Activated CD4-positive, alpha-beta memory T cell treated with anti-CD3 and anti-CD28 coated beads for 36 hours (primary cell): Measurements from ENCODE around the gene JAML. TPM values are rescaled to one million over a fixed set of nuclear protein-coding genes. Genes with fewer than 3 reads are reported as not detected.

Experiments
- CTCF ChIA-PET: fragments of 350-600 bp; sonication (Branson Sonifier 250); formaldehyde crosslinking; loops from one replicate; lab custom pipeline; 2021; ENCODE audit warnings: antibody characterized with exemption, inconsistent platforms; lab: Charles Lee
- POLR2A ChIA-PET: fragments of 350-600 bp; sonication (Branson Sonifier 250); formaldehyde crosslinking; loops from one replicate; lab custom pipeline; 2021; ENCODE audit warnings: antibody characterized with exemption; lab: Charles Lee
- DNase-seq: peaks from one replicate; pipeline ENCODE4 v3.0.0-alpha.2; 2020
- H3K27ac Mint-ChIP-seq: one replicate; pipeline ENCODE4 v1.8.0; 2021; ENCODE audit warnings: mixed read lengths
- H3K27me3 Mint-ChIP-seq: one replicate; pipeline ENCODE4 v1.8.0; 2021; ENCODE audit warnings: mixed read lengths
- H3K36me3 Mint-ChIP-seq: one replicate; pipeline ENCODE4 v1.8.0; 2021; ENCODE audit warnings: mixed read lengths
- H3K4me1 Mint-ChIP-seq: one replicate; pipeline ENCODE4 v1.8.0; 2021; ENCODE audit warnings: low read depth, mixed read lengths
- H3K4me3 Mint-ChIP-seq: one replicate; pipeline ENCODE4 v1.8.0; 2021; ENCODE audit warnings: mild to moderate bottlenecking, mixed read lengths
- H3K9me3 Mint-ChIP-seq: one replicate; pipeline ENCODE4 v1.8.0; 2021; ENCODE audit warnings: mixed read lengths
- intact Hi-C: fragments of 100-400 bp; cut with micrococcal nuclease; formaldehyde crosslinking; loops from one replicate; pipeline ENCODE4 v1.15.1; 2023
- total RNA-seq, 2 experiments: library from RNA; stranded (reverse); gene quantifications; one replicate each; pipeline ENCODE4 v1.2.3, GENCODE V29; 2021

The JAML gene
- total RNA-seq = 100 to 1,000 TPM; 155 to 163 TPM

GRCh38 chr11:118224511-118225188 is at the start of gene JAML:
TSS of gene JAML (minus strand) at chr11:118225011. CDS start at chr11:118214866, 10,145 bp downstream.
- peak within 1 kb of the TSS; percentile 82 for H3K4me3 Mint-ChIP-seq

GRCh38 chr11:118274186-118274585 is 49.4 kb upstream of the JAML start:
- Mint-ChIP-seq H3K36me3 (no peaks in the 10 kb centered on the region), H3K9me3 (no peaks in the 10 kb centered on the region), H3K4me1 (peaks cover 26% of the 10 kb centered on the region), H3K27me3 (no peaks in the 10 kb centered on the region), H3K4me3 (no peak overlapping the region), H3K27ac (no peak overlapping the region)
- ChIA-PET POLR2A (no interaction called here), CTCF (no interaction called here)
- intact Hi-C loops = no loop called here
- DNase-seq = no peak

More at GRCh38 chr11:118224511-118225188, at the start of gene JAML:
- peaks cover 83% of the 10 kb centered on the region for H3K36me3 Mint-ChIP-seq
- peak; percentile 84 for DNase-seq
- peaks cover 80% of the 10 kb centered on the region for H3K4me1 Mint-ChIP-seq
- intact Hi-C loops = loop anchor here (1.0 kb wide), 4 partner anchors 7 to 27 kb away; no protein-coding TSS in a partner anchor
- CTCF ChIA-PET = interaction anchor here (0.6 to 1.8 kb wide), 11 partner anchors 8 to 118 kb away, joined by 3 to 12 read pairs (median 6); partner anchors contain the start of genes CD3D and MPZL3
- H3K27ac Mint-ChIP-seq = peak within 1 kb of the TSS; percentile 97
- H3K27me3 Mint-ChIP-seq = no peaks in the 10 kb centered on the region
- H3K9me3 Mint-ChIP-seq = peaks cover 7% of the 10 kb centered on the region
- POLR2A ChIA-PET = interaction anchor here (0.8 to 4.6 kb wide), 15 partner anchors 8 to 214 kb away, joined by 3 to 97 read pairs (median 9); partner anchors contain the start of genes CD3D, CD3E and MPZL3

DNA sequence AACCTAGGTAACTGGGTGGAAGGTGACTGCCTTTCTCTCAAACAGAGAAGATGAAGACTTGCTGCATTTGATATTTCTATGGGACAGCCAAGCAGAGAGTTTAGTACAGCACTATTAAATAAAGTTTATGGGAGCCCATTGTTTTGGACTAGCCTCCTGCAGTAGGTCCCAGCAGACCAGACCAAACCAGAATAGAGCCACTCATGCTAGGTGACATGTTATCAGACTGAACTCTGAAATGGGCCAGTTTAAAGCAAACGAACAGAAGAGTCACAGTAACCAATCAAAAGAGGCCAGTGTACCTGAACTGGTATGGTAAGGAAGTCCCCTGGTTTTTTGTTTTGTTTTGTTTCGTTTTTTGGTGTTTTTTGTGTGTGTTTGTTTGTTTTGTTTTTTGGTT is 47.2 kb upstream of the JAML start:
- POLR2A ChIA-PET = no interaction called here
- H3K9me3 Mint-ChIP-seq = no peaks in the 10 kb centered on the region

GRCh38 chr11:118267486-118267885 is 42.7 kb upstream of the JAML start:
- CTCF ChIA-PET = interaction anchor here (0.9 to 1.3 kb wide), 3 partner anchors 8 to 69 kb away, joined by 4 to 5 read pairs (median 4); no protein-coding TSS in a partner anchor
- Mint-ChIP-seq H3K9me3 (no peaks in the 10 kb centered on the region), H3K27ac (no peak overlapping the region), H3K4me1 (peaks cover 22% of the 10 kb centered on the region), H3K27me3 (no peaks in the 10 kb centered on the region), H3K4me3 (no peak overlapping the region), H3K36me3 (peaks cover 3% of the 10 kb centered on the region)
- intact Hi-C loops = no loop called here
- no peak for DNase-seq
- POLR2A ChIA-PET = no interaction called here

More for the DNA sequence above, 47.2 kb upstream of the JAML start:
- intact Hi-C loops = no loop called here
- Mint-ChIP-seq H3K4me1 (peaks cover 21% of the 10 kb centered on the region), H3K27me3 (no peaks in the 10 kb centered on the region), H3K4me3 (no peak overlapping the region), H3K36me3 (no peaks in the 10 kb centered on the region), H3K27ac (no peak overlapping the region)
- DNase-seq = no peak
- CTCF ChIA-PET = no interaction called here

DNA sequence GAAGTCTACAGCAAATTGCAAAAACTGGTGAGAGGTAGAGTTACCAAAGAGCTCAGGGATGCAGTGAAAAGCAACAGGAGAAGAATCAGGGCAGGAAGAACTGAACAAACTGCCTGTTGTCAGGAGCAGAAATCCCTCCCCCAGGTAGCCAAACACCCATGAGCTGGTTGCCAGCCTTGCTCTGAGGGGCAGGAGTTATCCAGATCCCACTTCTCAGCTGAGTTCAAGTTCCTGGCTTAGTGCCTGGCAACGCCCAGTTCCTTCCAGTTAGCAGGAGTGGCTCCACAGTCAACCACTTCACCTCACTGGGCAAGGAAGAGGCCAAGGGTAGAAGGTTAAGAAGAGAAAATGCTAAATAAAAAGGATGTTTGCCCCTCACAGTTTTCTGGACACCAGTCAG is 41.1 kb upstream of the JAML start:
- POLR2A ChIA-PET = no interaction called here
- Mint-ChIP-seq H3K9me3 (no peaks in the 10 kb centered on the region), H3K36me3 (peaks cover 11% of the 10 kb centered on the region), H3K4me3 (no peak overlapping the region), H3K4me1 (peaks cover 33% of the 10 kb centered on the region), H3K27me3 (no peaks in the 10 kb centered on the region), H3K27ac (no peak overlapping the region)
- intact Hi-C loops = no loop called here
- CTCF ChIA-PET = interaction anchor here (1.3 to 1.7 kb wide), 2 partner anchors 11 to 94 kb away, joined by 3 read pairs; no protein-coding TSS in a partner anchor
- no peak for DNase-seq

DNA sequence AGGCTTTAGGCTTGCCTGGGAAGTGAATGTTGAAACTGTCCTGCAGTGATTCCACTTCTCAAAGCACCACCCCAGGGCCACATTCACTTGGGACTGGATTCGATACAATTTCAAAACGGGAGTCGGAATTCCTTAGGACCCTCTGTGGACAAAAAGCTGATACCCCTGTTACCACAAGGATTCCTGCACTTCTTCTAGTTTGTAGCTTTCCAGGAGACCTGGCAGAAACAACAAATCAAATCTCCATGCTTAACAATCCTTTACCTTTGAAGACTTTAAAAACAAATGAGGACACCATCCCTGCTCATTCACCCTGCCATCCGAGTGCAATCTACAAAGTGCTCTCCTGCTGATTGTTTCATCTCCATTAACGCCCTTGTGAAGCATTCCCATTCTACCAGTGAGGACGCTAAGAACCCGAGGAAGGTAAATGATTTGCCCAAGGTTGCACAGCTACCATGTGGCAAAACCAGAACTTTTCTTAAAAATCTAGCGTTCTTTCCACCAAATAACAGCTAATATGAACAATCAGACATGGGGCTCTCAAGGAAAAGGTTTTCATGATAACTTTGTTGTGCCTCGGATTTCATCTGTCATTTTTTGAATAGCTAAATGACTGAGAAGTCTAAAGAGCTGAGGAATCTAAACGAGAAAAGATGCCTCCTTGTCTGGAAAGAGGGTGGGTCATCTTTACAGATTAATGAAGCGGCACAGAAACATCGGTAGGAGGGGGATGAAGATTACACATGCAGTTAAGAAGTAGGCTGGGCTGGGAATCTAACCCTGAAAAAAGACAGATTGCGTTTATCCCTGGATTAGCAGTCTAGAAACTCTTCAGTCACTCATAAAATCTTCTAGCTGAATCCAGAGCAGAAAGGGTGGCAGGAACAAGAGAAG is 40.0 kb upstream of the JAML start:
- Mint-ChIP-seq H3K9me3 (no peaks in the 10 kb centered on the region), H3K27ac (no peak overlapping the region), H3K27me3 (no peaks in the 10 kb centered on the region), H3K36me3 (peaks cover 13% of the 10 kb centered on the region), H3K4me3 (peak overlapping the region; percentile 72), H3K4me1 (peaks cover 34% of the 10 kb centered on the region)
- intact Hi-C loops = no loop called here
- no peak for DNase-seq
- ChIA-PET CTCF (interaction anchor here (0.6 to 1.8 kb wide), 8 partner anchors 11 to 94 kb away, joined by 3 to 7 read pairs (median 4); partner anchors contain the start of gene MPZL3), POLR2A (interaction anchor here (1.0 kb wide), 2 partner anchors 13 to 66 kb away, joined by 3 to 5 read pairs; partner anchors contain the start of gene MPZL3)

- CTCF ChIA-PET = interaction anchor here (0.6 to 1.8 kb wide), 8 partner anchors 12 to 93 kb away, joined by 3 to 7 read pairs (median 4); partner anchors contain the start of gene MPZL3
- Mint-ChIP-seq H3K27me3 (no peaks in the 10 kb centered on the region), H3K4me1 (peaks cover 34% of the 10 kb centered on the region), H3K9me3 (no peaks in the 10 kb centered on the region), H3K27ac (peak within 1 kb of the TSS; percentile 31), H3K36me3 (peaks cover 17% of the 10 kb centered on the region), H3K4me3 (peak within 1 kb of the TSS; percentile 72)
- intact Hi-C loops = no loop called here
- POLR2A ChIA-PET = interaction anchor here (1.0 kb wide), 2 partner anchors 12 to 65 kb away, joined by 3 to 5 read pairs; partner anchors contain the start of gene MPZL3
- DNase-seq = peak; percentile 54
These were observed 39.1 kb upstream of the JAML start, which contains the start of gene MPZL2 for GRCh38 chr11:118263695-118264568. TSS of gene MPZL2 (minus strand) at chr11:118264297. CDS start at chr11:118264153, 144 bp downstream.

GRCh38 chr11:118263112-118263511 is 38.3 kb upstream of the JAML start:
- intact Hi-C loops = no loop called here
- CTCF ChIA-PET = interaction anchor here (1.0 to 4.7 kb wide), 5 partner anchors 14 to 92 kb away, joined by 3 to 27 read pairs (median 7); no protein-coding TSS in a partner anchor
- Mint-ChIP-seq H3K27me3 (no peaks in the 10 kb centered on the region), H3K4me1 (peaks cover 34% of the 10 kb centered on the region), H3K36me3 (peaks cover 23% of the 10 kb centered on the region), H3K27ac (no peak overlapping the region), H3K4me3 (peak overlapping the region; percentile 72), H3K9me3 (no peaks in the 10 kb centered on the region)
- POLR2A ChIA-PET = no interaction called here
- DNase-seq = no peak

GRCh38 chr11:118260353-118260752 is 35.5 kb upstream of the JAML start:
- POLR2A ChIA-PET = interaction anchor here (0.7 to 1.0 kb wide), 2 partner anchors 48 to 49 kb away, joined by 3 to 5 read pairs; no protein-coding TSS in a partner anchor
- peaks cover 34% of the 10 kb centered on the region for H3K4me1 Mint-ChIP-seq
- no peak overlapping the region for H3K27ac Mint-ChIP-seq

GRCh38 chr11:118259138-118259537 is 34.3 kb upstream of the JAML start:
- no peak overlapping the region for H3K4me3 Mint-ChIP-seq
- intact Hi-C loops = no loop called here

More at GRCh38 chr11:118260353-118260752, 35.5 kb upstream of the JAML start:
- no peak overlapping the region for H3K4me3 Mint-ChIP-seq
- DNase-seq = no peak
- intact Hi-C loops = no loop called here
- CTCF ChIA-PET = interaction anchor here (1.3 to 4.7 kb wide), 6 partner anchors 19 to 92 kb away, joined by 3 to 27 read pairs (median 4); no protein-coding TSS in a partner anchor
- H3K27me3 Mint-ChIP-seq = no peaks in the 10 kb centered on the region
- peaks cover 24% of the 10 kb centered on the region for H3K36me3 Mint-ChIP-seq
- no peaks in the 10 kb centered on the region for H3K9me3 Mint-ChIP-seq

More at GRCh38 chr11:118259138-118259537, 34.3 kb upstream of the JAML start:
- Mint-ChIP-seq H3K27me3 (no peaks in the 10 kb centered on the region), H3K27ac (no peak overlapping the region), H3K9me3 (no peaks in the 10 kb centered on the region), H3K4me1 (peaks cover 28% of the 10 kb centered on the region), H3K36me3 (peaks cover 29% of the 10 kb centered on the region)
- no peak for DNase-seq
- POLR2A ChIA-PET = no interaction called here
- CTCF ChIA-PET = interaction anchor here (0.7 to 4.7 kb wide), 12 partner anchors 9 to 138 kb away, joined by 3 to 27 read pairs (median 3); no protein-coding TSS in a partner anchor
